EL (cell line): ENCODE data around the gene TNS2.
"Not testable (repeated sequence)": the region's sequence is repeated elsewhere in the genome, so short reads cannot be mapped to it uniquely, and the experiment has no call there.

Source experiments
- DNase-seq: peaks from one replicate; pipeline ENCODE4 v3.0.0-alpha.2; 2016

Gene TNS2

GRCh38 chr12:53094796-53095595 lies 45.1 kb downstream of the TNS2 start:
- not testable (repeated sequence) for DNase-seq

- not testable (repeated sequence) for DNase-seq
Measured at GRCh38 chr12:53095596-53095895, 45.7 kb downstream of the TNS2 start.

GRCh38 chr12:53096089-53096741 lies 46.4 kb downstream of the TNS2 start:
- peak; percentile 78 for DNase-seq

GRCh38 chr12:53096759-53097158 lies 46.9 kb downstream of the TNS2 start:
- no peak for DNase-seq

- peak; percentile 53 for DNase-seq
Measured at GRCh38 chr12:53097207-53097563, 47.3 kb downstream of the TNS2 start.

GRCh38 chr12:53097564-53098353 lies 47.9 kb downstream of the TNS2 start, which contains the start of gene IGFBP6:
IGFBP6 (plus strand) TSS chr12:53097667; CDS start chr12:53097718, 51 bp downstream.
- DNase-seq, result peak; percentile 70

- peak; percentile 91 for DNase-seq
Measured at GRCh38 chr12:53098354-53098981, 48.6 kb downstream of the TNS2 start.

GRCh38 chr12:53099071-53099882 lies 49.4 kb downstream of the TNS2 start:
- peak; percentile 98 for DNase-seq

- DNase-seq, result no peak
Measured at GRCh38 chr12:53100466-53101151, 50.7 kb downstream of the TNS2 start.

- no peak for DNase-seq
Measured at GRCh38 chr12:53101266-53101665, 51.4 kb downstream of the TNS2 start.

GRCh38 chr12:53101931-53102781 lies 52.3 kb downstream of the TNS2 start:
- DNase-seq, result no peak

GRCh38 chr12:53102883-53103807 lies 53.3 kb downstream of the TNS2 start, which contains the start of gene SOAT2:
SOAT2 (plus strand) TSS chr12:53103486; CDS start chr12:53103578, 92 bp downstream.
- no peak for DNase-seq

GRCh38 chr12:53103860-53104305 lies 54.0 kb downstream of the TNS2 start:
- no peak for DNase-seq

GRCh38 chr12:53105256-53105655 lies 55.4 kb downstream of the TNS2 start:
- DNase-seq, result no peak

- DNase-seq, result no peak
Measured at GRCh38 chr12:53105712-53106439, 56.0 kb downstream of the TNS2 start.

GRCh38 chr12:53107122-53107521 lies 57.3 kb downstream of the TNS2 start:
- no peak for DNase-seq

GRCh38 chr12:53112431-53112830 lies 62.6 kb downstream of the TNS2 start:
- not testable (repeated sequence) for DNase-seq

GRCh38 chr12:53113136-53113705 lies 63.4 kb downstream of the TNS2 start:
- no peak for DNase-seq
